Measurements from ENCODE around the gene ZBTB20.

Gene ZBTB20

DNA sequence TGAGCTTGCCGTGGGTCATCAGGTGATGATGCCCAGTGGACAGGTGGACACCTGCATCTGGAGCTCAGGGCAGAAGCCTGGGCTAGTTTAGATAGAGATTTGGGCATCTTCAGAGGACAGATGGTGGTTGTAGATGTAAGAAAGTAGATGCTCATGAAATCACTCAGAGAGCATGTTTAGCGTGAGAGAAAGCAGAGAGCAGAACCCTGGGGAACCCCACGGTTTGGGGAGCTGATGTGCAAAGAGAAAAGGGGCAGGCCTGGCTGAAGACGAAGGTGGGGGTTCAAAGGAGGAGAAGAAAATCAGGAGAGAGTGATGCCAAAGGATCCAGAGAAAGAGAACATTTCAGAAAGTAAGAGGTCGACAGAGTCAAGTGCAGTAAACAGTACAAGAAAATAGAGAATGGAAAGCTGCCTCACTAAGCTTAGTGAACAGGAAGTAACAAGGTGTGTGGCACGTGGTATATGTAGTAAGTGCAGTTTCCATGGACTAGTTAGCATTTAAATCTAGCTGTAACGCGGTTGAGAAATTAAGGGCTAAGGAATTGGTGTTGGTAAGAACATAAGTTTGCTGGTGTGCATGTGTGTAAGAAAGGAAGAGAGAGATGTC, 839.8 kb downstream of the ZBTB20 start:
- Histone ChIP-seq H3K36me3 (ENCODE audit: control insufficient read depth in 2 of 2, insufficient read depth in 2 of 2, low read length in 2 of 2) (no peaks in the 10 kb centered on the region), H3K27ac (ENCODE audit: low read depth in 2 of 2, low read length in 2 of 2) (no peak overlapping the region), H3K4me3 (ENCODE audit: low read length in 2 of 2) (no peak overlapping the region), H3K4me1 (ENCODE audit: control insufficient read depth in 2 of 2, insufficient read depth in 2 of 2, low read length in 2 of 2) (peaks cover 0 to 4% of the 10 kb centered on the region in 2 donors), H3K27me3 (ENCODE audit: control insufficient read depth in 2 of 2, insufficient read depth in 2 of 2, low read length in 2 of 2) (no peaks in the 10 kb centered on the region), H3K9ac (ENCODE audit: low read depth in 1 of 2, low read length in 2 of 2) (no peak overlapping the region), H3K9me3 (ENCODE audit: control insufficient read depth in 2 of 2, low read length in 2 of 2) (no peaks in the 10 kb centered on the region)

DNA sequence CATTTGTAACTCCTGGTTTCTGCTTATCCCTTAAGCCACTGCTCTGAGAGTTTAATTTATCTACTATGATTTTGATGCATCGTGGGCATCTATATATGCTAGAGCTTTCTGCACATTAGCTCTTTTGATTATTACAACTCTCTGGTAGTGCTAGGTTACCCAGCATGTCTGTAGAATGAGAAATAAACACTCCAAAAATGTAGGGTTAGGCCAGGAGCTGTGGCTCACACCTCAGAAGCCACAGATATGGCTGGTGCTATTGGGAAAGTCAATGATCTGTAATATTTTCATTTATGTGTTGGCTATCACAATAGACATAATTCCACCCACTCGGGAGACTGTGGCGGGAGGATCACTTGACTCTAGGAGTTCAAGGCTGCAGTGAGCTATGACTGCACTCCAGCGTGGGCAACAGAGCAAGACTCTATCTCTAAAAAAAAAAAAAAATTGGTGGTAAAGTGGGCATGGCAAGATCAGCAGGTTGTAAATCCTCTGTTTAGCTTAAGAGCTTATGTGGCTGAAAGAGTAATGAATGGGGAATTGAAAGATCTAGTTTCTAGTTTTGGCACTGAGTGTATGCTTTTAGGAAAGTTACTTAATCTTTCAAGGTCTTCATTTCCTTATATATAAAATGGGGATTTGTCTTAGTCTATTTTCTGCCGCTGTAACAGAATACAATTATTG, 847.0 kb downstream of the ZBTB20 start:
- no peak overlapping the region for H3K27ac ChIP-seq (ENCODE audit: low read depth in 2 of 2, low read length in 2 of 2)
- H3K27me3 ChIP-seq (ENCODE audit: control insufficient read depth in 2 of 2, insufficient read depth in 2 of 2, low read length in 2 of 2): no peaks in the 10 kb centered on the region
- H3K9ac ChIP-seq (ENCODE audit: low read depth in 1 of 2, low read length in 2 of 2): no peak overlapping the region
- H3K9me3 ChIP-seq (ENCODE audit: control insufficient read depth in 2 of 2, low read length in 2 of 2): no peaks in the 10 kb centered on the region
- H3K4me3 ChIP-seq (ENCODE audit: low read length in 2 of 2): no peak overlapping the region
- no peaks in the 10 kb centered on the region for H3K4me1 ChIP-seq (ENCODE audit: control insufficient read depth in 2 of 2, insufficient read depth in 2 of 2, low read length in 2 of 2)
- H3K36me3 ChIP-seq (ENCODE audit: control insufficient read depth in 2 of 2, insufficient read depth in 2 of 2, low read length in 2 of 2): no peaks in the 10 kb centered on the region

DNA sequence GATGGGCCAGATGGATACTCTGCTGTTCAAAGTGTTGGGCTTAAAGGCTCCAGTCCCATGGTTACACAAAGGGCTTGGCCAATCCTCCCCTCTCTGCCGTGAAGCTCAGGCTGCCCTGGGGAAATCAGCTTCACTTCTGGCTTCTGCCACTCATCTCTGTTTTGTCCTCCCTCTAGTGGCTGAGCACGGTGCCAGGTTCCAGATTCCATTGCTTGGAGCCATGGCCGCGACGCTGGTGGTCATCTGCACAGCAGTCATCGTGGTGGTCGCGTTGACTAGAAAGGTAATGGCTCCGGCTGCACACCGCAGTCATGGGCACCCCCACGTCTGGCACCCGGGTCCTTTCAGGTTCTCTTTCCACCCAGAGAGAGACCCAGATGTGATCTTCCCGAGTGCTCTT, 847.7 kb downstream of the ZBTB20 start:
- Histone ChIP-seq H3K36me3 (ENCODE audit: control insufficient read depth in 2 of 2, insufficient read depth in 2 of 2, low read length in 2 of 2) (no peaks in the 10 kb centered on the region), H3K9ac (ENCODE audit: low read depth in 1 of 2, low read length in 2 of 2) (no peak overlapping the region), H3K4me3 (ENCODE audit: low read length in 2 of 2) (no peak overlapping the region), H3K27ac (ENCODE audit: low read depth in 2 of 2, low read length in 2 of 2) (no peak overlapping the region), H3K9me3 (ENCODE audit: control insufficient read depth in 2 of 2, low read length in 2 of 2) (no peaks in the 10 kb centered on the region), H3K27me3 (ENCODE audit: control insufficient read depth in 2 of 2, insufficient read depth in 2 of 2, low read length in 2 of 2) (no peaks in the 10 kb centered on the region), H3K4me1 (ENCODE audit: control insufficient read depth in 2 of 2, insufficient read depth in 2 of 2, low read length in 2 of 2) (no peaks in the 10 kb centered on the region)

DNA sequence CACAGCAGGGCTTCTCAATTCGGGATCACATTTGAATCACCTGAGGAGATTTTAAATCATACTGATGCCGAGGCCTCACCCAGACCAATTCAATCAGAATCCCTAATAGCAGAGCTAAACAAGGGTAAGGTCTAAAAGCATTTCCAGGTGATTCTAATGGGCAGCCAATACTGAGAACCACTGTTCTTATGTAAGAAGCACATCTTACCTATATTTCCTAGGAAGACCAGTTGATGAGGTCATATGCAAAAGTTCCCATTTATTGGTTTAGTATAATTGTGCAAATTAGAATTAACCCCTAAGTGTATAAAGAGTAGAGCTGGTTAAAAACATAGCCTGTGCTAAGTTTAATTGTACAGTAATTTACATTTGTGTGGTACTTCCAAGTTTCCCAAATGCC, 851.1 kb downstream of the ZBTB20 start:
- Histone ChIP-seq H3K9me3 (ENCODE audit: control insufficient read depth in 2 of 2, low read length in 2 of 2) (no peaks in the 10 kb centered on the region), H3K9ac (ENCODE audit: low read depth in 1 of 2, low read length in 2 of 2) (no peak overlapping the region), H3K27me3 (ENCODE audit: control insufficient read depth in 2 of 2, insufficient read depth in 2 of 2, low read length in 2 of 2) (no peaks in the 10 kb centered on the region), H3K4me1 (ENCODE audit: control insufficient read depth in 2 of 2, insufficient read depth in 2 of 2, low read length in 2 of 2) (no peaks in the 10 kb centered on the region), H3K27ac (ENCODE audit: low read depth in 2 of 2, low read length in 2 of 2) (peak overlapping the region in 1 of 2 donors; percentile 23), H3K4me3 (ENCODE audit: low read length in 2 of 2) (peak overlapping the region in 1 of 2 donors; percentile 31), H3K36me3 (ENCODE audit: control insufficient read depth in 2 of 2, insufficient read depth in 2 of 2, low read length in 2 of 2) (no peaks in the 10 kb centered on the region)

DNA sequence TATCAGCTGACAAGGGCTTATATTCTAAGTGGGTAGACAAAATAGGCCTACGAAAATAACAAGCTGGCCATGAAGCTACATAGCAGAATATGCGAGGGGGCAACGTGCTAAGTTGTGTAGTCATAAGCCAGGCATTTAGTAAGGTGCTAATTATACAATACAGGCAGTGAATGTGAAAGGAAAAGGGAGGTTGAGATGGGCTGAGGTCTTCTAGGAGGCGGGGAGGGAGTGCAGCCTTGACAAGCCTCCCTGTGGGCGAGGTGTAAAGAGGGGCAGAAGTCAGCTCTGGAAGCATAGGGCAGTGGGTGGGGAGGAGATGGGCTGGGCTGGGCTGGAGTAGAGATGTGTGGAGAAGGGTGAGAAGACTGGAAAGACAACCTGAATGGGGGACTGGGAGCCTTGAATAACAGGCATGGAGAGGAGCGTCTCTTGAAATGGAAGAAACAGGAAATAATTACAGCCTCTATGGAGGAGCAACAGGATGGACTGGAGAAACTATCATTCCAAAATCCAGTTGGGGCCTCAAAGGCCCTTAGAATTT, 852.1 kb downstream of the ZBTB20 start:
- H3K27me3 ChIP-seq (ENCODE audit: control insufficient read depth in 2 of 2, insufficient read depth in 2 of 2, low read length in 2 of 2): no peaks in the 10 kb centered on the region
- peak overlapping the region in 1 of 2 donors; percentile 31 for H3K4me3 ChIP-seq (ENCODE audit: low read length in 2 of 2)
- H3K9me3 ChIP-seq (ENCODE audit: control insufficient read depth in 2 of 2, low read length in 2 of 2): no peaks in the 10 kb centered on the region
- H3K36me3 ChIP-seq (ENCODE audit: control insufficient read depth in 2 of 2, insufficient read depth in 2 of 2, low read length in 2 of 2): no peaks in the 10 kb centered on the region
- H3K9ac ChIP-seq (ENCODE audit: low read depth in 1 of 2, low read length in 2 of 2): peak overlapping the region in 1 of 2 donors; percentile 24
- no peaks in the 10 kb centered on the region for H3K4me1 ChIP-seq (ENCODE audit: control insufficient read depth in 2 of 2, insufficient read depth in 2 of 2, low read length in 2 of 2)
- peak overlapping the region in 1 of 2 donors; percentile 23 for H3K27ac ChIP-seq (ENCODE audit: low read depth in 2 of 2, low read length in 2 of 2)

DNA sequence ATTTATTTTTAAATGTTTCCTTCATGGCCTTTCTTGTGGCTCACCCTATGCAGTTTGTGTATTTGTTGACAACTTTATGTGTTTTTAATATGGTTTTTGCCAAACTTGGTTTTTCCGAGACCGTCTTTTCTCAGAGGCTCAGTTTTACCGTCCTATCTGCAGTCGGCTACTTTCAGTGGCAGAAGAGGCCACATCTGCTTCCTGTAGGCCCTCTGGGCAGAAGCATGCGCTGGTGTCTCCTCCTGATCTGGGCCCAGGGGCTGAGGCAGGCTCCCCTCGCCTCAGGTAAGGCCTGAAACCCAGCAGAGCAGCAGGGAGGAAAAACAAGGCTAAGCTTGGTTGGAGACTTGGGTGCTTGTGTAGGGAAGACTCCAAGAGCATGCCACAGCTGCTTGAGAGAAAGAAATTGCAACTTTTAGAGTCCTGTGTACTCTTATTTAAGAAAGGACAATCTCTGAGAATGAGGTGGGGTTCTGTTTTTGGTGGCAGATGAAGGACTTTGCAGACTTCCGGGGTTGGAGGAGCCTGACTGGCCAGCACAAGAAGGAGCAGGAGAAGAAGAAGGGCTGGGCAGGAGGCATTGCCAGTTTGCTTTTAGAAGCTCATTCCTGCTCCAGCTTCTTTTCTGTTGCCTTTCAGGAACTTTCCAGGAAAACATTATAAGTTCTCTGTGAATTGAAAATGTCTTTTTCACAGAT, 853.1 kb downstream of the ZBTB20 start, which contains the start of gene TIGIT:
Gene TIGIT (plus strand): TSS at position 191 of the 698 bp plus-strand sequence. CDS start 34 bp downstream, at position 225.
- H3K9ac ChIP-seq (ENCODE audit: low read depth in 1 of 2, low read length in 2 of 2): peak within 1 kb of the TSS in 1 of 2 donors; percentile 24
- no peaks in the 10 kb centered on the region for H3K4me1 ChIP-seq (ENCODE audit: control insufficient read depth in 2 of 2, insufficient read depth in 2 of 2, low read length in 2 of 2)
- H3K27ac ChIP-seq (ENCODE audit: low read depth in 2 of 2, low read length in 2 of 2): peak within 1 kb of the TSS in 1 of 2 donors; percentile 48
- H3K4me3 ChIP-seq (ENCODE audit: low read length in 2 of 2): peak within 1 kb of the TSS in 1 of 2 donors; percentile 2
- H3K36me3 ChIP-seq (ENCODE audit: control insufficient read depth in 2 of 2, insufficient read depth in 2 of 2, low read length in 2 of 2): no peaks in the 10 kb centered on the region
- no peaks in the 10 kb centered on the region for H3K27me3 ChIP-seq (ENCODE audit: control insufficient read depth in 2 of 2, insufficient read depth in 2 of 2, low read length in 2 of 2)
- no peaks in the 10 kb centered on the region for H3K9me3 ChIP-seq (ENCODE audit: control insufficient read depth in 2 of 2, low read length in 2 of 2)

DNA sequence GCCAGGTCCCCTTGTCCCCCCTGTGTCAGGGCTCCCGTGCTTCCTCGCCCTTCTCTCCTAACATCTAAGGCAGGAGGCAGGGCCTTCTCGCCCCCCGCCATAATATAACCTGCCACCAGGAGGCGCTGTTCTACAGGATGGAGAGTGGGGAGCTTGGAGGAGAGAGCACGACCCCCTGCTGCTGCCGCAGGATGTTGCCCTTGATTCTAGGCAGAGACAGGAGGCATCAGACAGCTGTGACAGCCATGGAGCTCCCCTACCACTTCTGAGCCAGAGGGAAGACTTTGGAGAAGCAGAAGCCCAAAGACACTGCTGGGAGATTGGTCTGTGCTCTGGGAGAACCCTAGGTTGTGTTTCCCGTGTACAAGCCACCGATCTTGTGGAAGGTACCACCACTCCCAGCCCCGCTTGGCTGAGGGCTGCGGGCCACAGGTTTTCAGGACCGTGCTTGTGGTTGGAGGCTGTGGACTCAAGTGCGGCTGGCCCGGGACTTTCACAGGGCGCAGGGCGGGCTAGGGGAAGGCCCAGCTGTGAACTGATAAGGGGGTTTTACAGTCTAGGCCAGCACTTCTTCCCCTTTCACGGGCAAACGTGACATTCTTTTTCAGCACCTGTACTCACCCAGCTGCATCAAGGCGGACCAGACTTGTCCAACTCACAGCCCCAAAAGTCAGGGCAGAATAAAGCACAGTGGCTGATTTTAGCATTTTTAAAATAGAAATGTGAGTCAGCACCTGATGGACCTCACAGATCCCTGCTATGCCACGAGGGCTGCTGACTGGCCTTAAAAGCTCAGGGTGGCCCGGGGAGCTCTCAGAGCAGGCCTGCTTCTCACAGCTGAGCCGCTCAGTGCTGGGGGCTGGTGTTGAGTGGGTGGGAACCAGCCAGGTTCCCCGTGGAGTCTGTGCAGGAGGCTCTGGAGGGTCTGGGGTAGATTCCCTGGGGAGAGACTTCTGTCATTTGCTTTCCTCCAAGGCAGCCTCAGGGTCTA, 855.9 kb downstream of the ZBTB20 start:
- peak overlapping the region in 1 of 2 donors; percentile 14 for H3K9ac ChIP-seq (ENCODE audit: low read depth in 1 of 2, low read length in 2 of 2)
- no peaks in the 10 kb centered on the region for H3K4me1 ChIP-seq (ENCODE audit: control insufficient read depth in 2 of 2, insufficient read depth in 2 of 2, low read length in 2 of 2)
- peak overlapping the region; percentile 26 to 65 for H3K27ac ChIP-seq (ENCODE audit: low read depth in 2 of 2, low read length in 2 of 2)
- H3K9me3 ChIP-seq (ENCODE audit: control insufficient read depth in 2 of 2, low read length in 2 of 2): no peaks in the 10 kb centered on the region
- no peaks in the 10 kb centered on the region for H3K36me3 ChIP-seq (ENCODE audit: control insufficient read depth in 2 of 2, insufficient read depth in 2 of 2, low read length in 2 of 2)
- no peaks in the 10 kb centered on the region for H3K27me3 ChIP-seq (ENCODE audit: control insufficient read depth in 2 of 2, insufficient read depth in 2 of 2, low read length in 2 of 2)
- peak overlapping the region in 1 of 2 donors; percentile 37 for H3K4me3 ChIP-seq (ENCODE audit: low read length in 2 of 2)

DNA sequence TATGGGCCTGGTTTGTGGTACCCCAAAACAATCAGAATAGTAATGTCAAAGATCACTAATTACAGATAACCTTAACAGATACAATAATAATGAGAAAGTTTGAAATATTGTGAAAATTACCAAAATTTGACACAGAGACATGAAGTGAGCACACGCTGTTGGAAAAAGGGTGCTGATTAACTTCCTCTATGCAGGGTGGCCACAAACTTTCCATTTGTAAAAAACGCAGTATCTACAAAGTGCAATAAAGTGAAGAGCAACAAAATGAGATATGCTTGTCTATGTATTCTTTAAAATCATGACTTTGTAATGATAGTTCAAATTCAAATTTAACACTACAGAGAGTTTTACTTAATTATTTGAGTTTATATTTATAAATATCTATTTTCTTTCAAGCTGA, 860.8 kb downstream of the ZBTB20 start:
- Histone ChIP-seq H3K4me1 (ENCODE audit: control insufficient read depth in 2 of 2, insufficient read depth in 2 of 2, low read length in 2 of 2) (no peaks in the 10 kb centered on the region), H3K4me3 (ENCODE audit: low read length in 2 of 2) (no peak overlapping the region), H3K9ac (ENCODE audit: low read depth in 1 of 2, low read length in 2 of 2) (peak overlapping the region in 1 of 2 donors; percentile 24), H3K36me3 (ENCODE audit: control insufficient read depth in 2 of 2, insufficient read depth in 2 of 2, low read length in 2 of 2) (no peaks in the 10 kb centered on the region), H3K9me3 (ENCODE audit: control insufficient read depth in 2 of 2, low read length in 2 of 2) (no peaks in the 10 kb centered on the region), H3K27ac (ENCODE audit: low read depth in 2 of 2, low read length in 2 of 2) (peak overlapping the region in 1 of 2 donors; percentile 16), H3K27me3 (ENCODE audit: control insufficient read depth in 2 of 2, insufficient read depth in 2 of 2, low read length in 2 of 2) (no peaks in the 10 kb centered on the region)

DNA sequence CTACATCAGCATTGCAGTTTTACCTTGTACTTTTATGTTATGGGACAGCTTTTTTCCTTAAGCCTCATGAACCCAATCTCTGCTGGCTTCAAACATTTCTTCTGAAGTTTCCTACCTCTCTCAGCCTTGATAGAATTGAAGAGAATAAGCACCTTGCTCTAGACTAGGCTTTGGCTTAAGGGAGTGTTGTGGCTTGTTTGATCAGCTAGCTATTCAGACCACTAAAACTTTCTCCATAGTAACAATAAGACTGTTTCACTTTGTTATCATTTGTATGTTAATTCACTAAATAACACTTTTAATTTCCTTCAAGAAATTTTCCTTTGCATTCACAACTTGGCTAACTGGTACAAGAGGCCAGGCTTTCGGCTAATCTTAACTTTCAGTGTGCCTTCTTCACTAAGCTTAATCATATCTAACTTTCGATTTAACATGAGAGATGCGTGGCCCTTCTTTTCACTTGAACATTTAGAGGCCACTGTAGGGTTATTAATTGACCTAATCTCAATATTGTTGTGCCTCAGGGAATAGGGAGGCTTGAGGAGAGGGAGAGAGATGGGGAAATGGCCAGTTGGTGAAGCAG, 861.3 kb downstream of the ZBTB20 start:
- Histone ChIP-seq H3K4me1 (ENCODE audit: control insufficient read depth in 2 of 2, insufficient read depth in 2 of 2, low read length in 2 of 2) (no peaks in the 10 kb centered on the region), H3K36me3 (ENCODE audit: control insufficient read depth in 2 of 2, insufficient read depth in 2 of 2, low read length in 2 of 2) (no peaks in the 10 kb centered on the region), H3K4me3 (ENCODE audit: low read length in 2 of 2) (no peak overlapping the region), H3K9ac (ENCODE audit: low read depth in 1 of 2, low read length in 2 of 2) (peak overlapping the region in 1 of 2 donors; percentile 24), H3K27ac (ENCODE audit: low read depth in 2 of 2, low read length in 2 of 2) (peak overlapping the region in 1 of 2 donors; percentile 16), H3K27me3 (ENCODE audit: control insufficient read depth in 2 of 2, insufficient read depth in 2 of 2, low read length in 2 of 2) (no peaks in the 10 kb centered on the region), H3K9me3 (ENCODE audit: control insufficient read depth in 2 of 2, low read length in 2 of 2) (no peaks in the 10 kb centered on the region)

Measured in mucosa of rectum (tissue), 2 donors.